PC-3 (cell line): Measurements from ENCODE around the gene CDH22. TPM values are rescaled to one million over a fixed set of nuclear protein-coding genes. Genes with fewer than 3 reads are reported as not detected.

Source experiments
- ATAC-seq: fragments of 200-7000 bp; cut with Tn5 transposase; 2 replicates; pipeline ENCODE4 v1.9.1; 2020; ENCODE audit warnings: mild to moderate bottlenecking, moderate library complexity
- BruUV-seq: library from RNA; stranded (reverse); fragments of 400-500 nt; replicated peaks from 2 replicates; lab custom pipeline; 2021; lab: Mats Ljungman, UMichigan
- CTCF ChIA-PET: fragments of 300-600 bp; sonication (Branson Sonifier 250); formaldehyde crosslinking; loops from one replicate; lab custom pipeline; 2022; ENCODE audit warnings: antibody characterized with exemption; lab: Charles Lee
- POLR2A ChIA-PET: fragments of 300-600 bp; sonication (Branson Sonifier 250); formaldehyde crosslinking; loops from one replicate; lab custom pipeline; 2022; ENCODE audit warnings: antibody characterized with exemption; ENCODE audit not compliant: unreplicated experiment; lab: Charles Lee
- DNase-seq: peaks from one replicate; pipeline ENCODE4 v3.0.0-alpha.2; 2015
- H2AFZ ChIP-seq: fragments of 300-600 bp; sonication (generic); 2 replicates; pipeline ENCODE4 v1.6.0; 2016; ENCODE audit warnings: antibody characterized with exemption, low read length
- H3F3A ChIP-seq: fragments of 300-600 bp; sonication (generic); one replicate; pipeline ENCODE4 v1.6.0; 2017; ENCODE audit warnings: antibody characterized with exemption, low read length, control low read depth, mild to moderate bottlenecking; ENCODE audit not compliant: unreplicated experiment
- H3K27ac ChIP-seq: fragments of 300-600 bp; sonication (generic); 2 replicates; pipeline ENCODE4 v1.5.1; 2016; ENCODE audit warnings: mild to moderate bottlenecking, low read length
- H3K27me3 ChIP-seq: fragments of 300-600 bp; sonication (generic); 2 replicates; pipeline ENCODE4 v1.6.1; 2016; ENCODE audit warnings: low read length, mixed read lengths
- H3K36me3 ChIP-seq: fragments of 300-600 bp; sonication (generic); 2 replicates; pipeline ENCODE4 v1.6.1; 2016; ENCODE audit warnings: low read depth, mixed run types, low read length, mixed read lengths
- H3K4me1 ChIP-seq: fragments of 300-600 bp; sonication (generic); 2 replicates; pipeline ENCODE4 v1.5.1; 2016; ENCODE audit warnings: low read length; ENCODE audit not compliant: insufficient read depth
- H3K4me2 ChIP-seq: fragments of 300-600 bp; sonication (generic); 2 replicates; pipeline ENCODE4 v1.6.0; 2016; ENCODE audit warnings: low read length
- H3K4me3 ChIP-seq: fragments of 300-600 bp; sonication (generic); 2 replicates; pipeline ENCODE4 v1.5.1; 2016; ENCODE audit warnings: mild to moderate bottlenecking, low read length, mixed read lengths
- H3K79me2 ChIP-seq: fragments of 300-600 bp; sonication (generic); 2 replicates; pipeline ENCODE4 v1.6.1; 2017; ENCODE audit warnings: low read length, mixed read lengths
- H3K9ac ChIP-seq: fragments of 300-600 bp; sonication (generic); 2 replicates; pipeline ENCODE4 v1.6.0; 2016; ENCODE audit warnings: mild to moderate bottlenecking, low read length
- H3K9me2 ChIP-seq: fragments of 300-600 bp; sonication (generic); replicated peaks from 2 replicates; pipeline ENCODE4 v1.6.1; 2016; ENCODE audit warnings: mixed run types, low read length, mixed read lengths
- H3K9me3 ChIP-seq: fragments of 300-600 bp; sonication (generic); 2 replicates; pipeline ENCODE4 v1.6.1; 2016; ENCODE audit warnings: low read length, mixed read lengths
- H4K20me1 ChIP-seq: fragments of 300-600 bp; sonication (generic); 2 replicates; pipeline ENCODE4 v1.6.1; 2016; ENCODE audit warnings: low read length, mixed read lengths
- EZH2 ChIP-seq: fragments of 300-600 bp; sonication (generic); IDR thresholded peaks from one replicate; pipeline ENCODE4 v1.6.1; 2017; ENCODE audit warnings: antibody characterized with exemption, mild to moderate bottlenecking, low read length; ENCODE audit not compliant: unreplicated experiment
- EZH2phosphoT487 ChIP-seq: fragments of 300-600 bp; sonication (generic); IDR thresholded peaks from 2 replicates; pipeline ENCODE4 v1.6.1; 2018; ENCODE audit warnings: mild to moderate bottlenecking, antibody characterized with exemption, low read length, borderline replicate concordance
- intact Hi-C: fragments of 100-400 bp; cut with micrococcal nuclease; formaldehyde crosslinking; loops from 2 replicates; pipeline ENCODE4 v1.9.0; 2023
- total RNA-seq: library from RNA; depleted of rRNA; stranded (reverse); fragments of >200 nt; gene quantifications from 2 replicates; pipeline ENCODE4 v1.2.3, GENCODE V29; 2014
- TF ChIP-seq, protein P1 (sequence below): fragments of 300-600 bp; sonication (generic); conservative IDR thresholded peaks from 2 replicates; pipeline ENCODE4 v1.5.1; 2017; ENCODE audit warnings: antibody characterized with exemption, low read depth, mild to moderate bottlenecking, low read length

The CDH22 gene
- total RNA-seq, 1 experiment from 2014 or later: not detected

DNA sequence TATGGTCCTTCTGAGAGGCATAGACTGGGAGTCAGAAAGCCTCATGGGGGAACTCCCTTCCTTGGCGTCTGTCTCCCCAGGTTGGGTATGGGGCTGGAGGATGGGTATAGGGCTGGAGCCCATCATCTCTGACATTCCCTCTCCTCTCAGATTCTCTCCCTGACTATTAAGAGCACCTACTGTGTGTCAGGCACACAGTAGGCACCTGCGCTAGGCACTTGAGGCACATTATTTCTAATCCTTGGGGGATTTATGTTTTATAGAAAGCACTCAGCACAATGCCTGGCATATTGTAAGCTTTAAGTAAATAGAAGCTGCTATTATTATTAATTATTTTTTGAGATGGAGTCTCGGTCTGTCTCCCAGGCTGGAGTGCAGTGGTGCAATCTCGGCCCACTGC lies 113.9 kb downstream of the CDH22 start:
- TF ChIP-seq EZH2phosphoT487 (no peak), EZH2 (no peak)
- TF ChIP-seq, protein P1, sequence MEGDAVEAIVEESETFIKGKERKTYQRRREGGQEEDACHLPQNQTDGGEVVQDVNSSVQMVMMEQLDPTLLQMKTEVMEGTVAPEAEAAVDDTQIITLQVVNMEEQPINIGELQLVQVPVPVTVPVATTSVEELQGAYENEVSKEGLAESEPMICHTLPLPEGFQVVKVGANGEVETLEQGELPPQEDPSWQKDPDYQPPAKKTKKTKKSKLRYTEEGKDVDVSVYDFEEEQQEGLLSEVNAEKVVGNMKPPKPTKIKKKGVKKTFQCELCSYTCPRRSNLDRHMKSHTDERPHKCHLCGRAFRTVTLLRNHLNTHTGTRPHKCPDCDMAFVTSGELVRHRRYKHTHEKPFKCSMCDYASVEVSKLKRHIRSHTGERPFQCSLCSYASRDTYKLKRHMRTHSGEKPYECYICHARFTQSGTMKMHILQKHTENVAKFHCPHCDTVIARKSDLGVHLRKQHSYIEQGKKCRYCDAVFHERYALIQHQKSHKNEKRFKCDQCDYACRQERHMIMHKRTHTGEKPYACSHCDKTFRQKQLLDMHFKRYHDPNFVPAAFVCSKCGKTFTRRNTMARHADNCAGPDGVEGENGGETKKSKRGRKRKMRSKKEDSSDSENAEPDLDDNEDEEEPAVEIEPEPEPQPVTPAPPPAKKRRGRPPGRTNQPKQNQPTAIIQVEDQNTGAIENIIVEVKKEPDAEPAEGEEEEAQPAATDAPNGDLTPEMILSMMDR: no peak
- H2AFZ ChIP-seq: no peak overlapping the region
- no peak overlapping the region for H3K9ac ChIP-seq
- DNase-seq (no peak), ATAC-seq (no peak)
- H3K9me3 ChIP-seq: no peaks in the 10 kb centered on the region
- intact Hi-C loops: no loop called here
- H3K36me3 ChIP-seq: no peaks in the 10 kb centered on the region
- no peaks in the 10 kb centered on the region for H3K79me2 ChIP-seq
- no TSS peak for BruUV-seq
- POLR2A ChIA-PET: no interaction called here
- peaks cover 17% of the 10 kb centered on the region; the same call in 1 of the 2 replicates for H3K27me3 ChIP-seq
- H3K4me1 ChIP-seq: no peaks in the 10 kb centered on the region
- H3K9me2 ChIP-seq: no peaks in the 10 kb centered on the region
- H3K27ac ChIP-seq: no peak overlapping the region
- H3K4me3 ChIP-seq: no peak overlapping the region
- no peaks in the 10 kb centered on the region for H3F3A ChIP-seq
- no peaks in the 10 kb centered on the region for H4K20me1 ChIP-seq
- CTCF ChIA-PET: no interaction called here
- no peak overlapping the region for H3K4me2 ChIP-seq

DNA sequence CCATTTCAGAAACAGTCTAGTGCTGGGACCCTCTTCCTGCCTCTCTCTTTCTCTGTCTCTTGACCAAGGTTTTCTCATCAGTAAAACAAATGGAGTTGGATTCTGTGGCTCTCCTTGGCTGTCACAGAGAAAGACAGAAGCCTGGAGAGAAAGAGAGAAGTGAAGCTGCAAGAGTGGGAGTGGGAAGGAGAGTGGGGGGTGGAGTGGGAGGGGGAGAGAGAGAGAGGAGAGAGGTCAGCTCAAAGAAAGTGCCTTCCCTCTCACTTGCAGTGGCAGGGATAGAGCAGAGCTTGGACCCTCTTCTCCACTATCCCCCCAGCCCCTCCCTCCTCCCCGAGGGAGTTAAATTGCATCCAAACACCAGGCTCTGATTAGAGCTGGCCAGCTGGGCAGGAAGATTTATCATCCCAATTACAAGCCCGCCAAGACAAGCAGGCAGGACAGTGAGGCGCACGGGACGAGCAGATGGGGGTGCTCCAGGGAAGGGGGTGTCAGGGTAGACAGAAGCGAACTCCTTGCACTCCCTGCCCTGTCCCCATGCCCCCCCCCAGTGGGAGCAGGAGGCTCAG lies 115.8 kb downstream of the CDH22 start:
- H4K20me1 ChIP-seq: no peaks in the 10 kb centered on the region
- DNase-seq (no peak), ATAC-seq (no peak)
- H2AFZ ChIP-seq: no peak overlapping the region
- H3K4me1 ChIP-seq: no peaks in the 10 kb centered on the region
- intact Hi-C loops: no loop called here
- H3K79me2 ChIP-seq: no peaks in the 10 kb centered on the region
- TF ChIP-seq EZH2phosphoT487 (no peak), EZH2 (no peak)
- TF ChIP-seq, protein P1: no peak
- H3K27me3 ChIP-seq: peaks cover 17% of the 10 kb centered on the region; the same call in 1 of the 2 replicates
- H3K4me2 ChIP-seq: no peak overlapping the region
- H3K36me3 ChIP-seq: no peaks in the 10 kb centered on the region
- H3K9me3 ChIP-seq: no peaks in the 10 kb centered on the region
- no peaks in the 10 kb centered on the region for H3K9me2 ChIP-seq
- CTCF ChIA-PET: no interaction called here
- POLR2A ChIA-PET: no interaction called here
- H3F3A ChIP-seq: no peaks in the 10 kb centered on the region
- no peak overlapping the region for H3K9ac ChIP-seq
- no TSS peak for BruUV-seq
- H3K27ac ChIP-seq: no peak overlapping the region
- no peak overlapping the region for H3K4me3 ChIP-seq

DNA sequence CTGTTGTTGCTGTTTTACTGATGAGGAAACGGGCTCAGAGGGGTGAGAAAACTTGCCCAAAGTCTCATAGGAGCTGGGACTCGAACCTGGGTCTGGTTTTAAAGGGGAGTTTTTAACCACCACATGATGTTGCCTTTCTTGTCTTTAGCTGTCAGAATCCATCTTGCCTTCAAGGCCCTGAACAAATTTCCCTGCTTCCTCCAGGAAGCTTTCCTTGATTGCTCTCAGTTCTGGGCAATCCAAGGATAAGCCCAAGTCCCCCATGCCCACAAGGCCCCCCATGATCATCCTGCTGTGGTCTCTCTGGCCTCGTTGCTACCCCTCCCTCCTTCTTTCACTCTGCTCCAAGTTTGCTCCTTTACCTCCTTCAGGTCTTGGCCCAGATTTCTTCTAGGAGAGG lies 116.7 kb downstream of the CDH22 start:
- intact Hi-C loops: no loop called here
- no peaks in the 10 kb centered on the region for H3K9me2 ChIP-seq
- POLR2A ChIA-PET: no interaction called here

More for the DNA sequence above, 116.7 kb downstream of the CDH22 start:
- Histone ChIP-seq H3K9ac (no peak overlapping the region), H4K20me1 (no peaks in the 10 kb centered on the region), H2AFZ (no peak overlapping the region), H3K79me2 (no peaks in the 10 kb centered on the region), H3K9me3 (no peaks in the 10 kb centered on the region), H3K27me3 (peaks cover 17% of the 10 kb centered on the region; the same call in 1 of the 2 replicates), H3K4me2 (no peak overlapping the region), H3K27ac (no peak overlapping the region), H3K4me3 (no peak overlapping the region), H3K4me1 (no peaks in the 10 kb centered on the region), H3F3A (no peaks in the 10 kb centered on the region), H3K36me3 (no peaks in the 10 kb centered on the region)
- TF ChIP-seq, protein P1: no peak
- TF ChIP-seq EZH2phosphoT487 (no peak), EZH2 (no peak)
- BruUV-seq: no TSS peak
- no peak for ATAC-seq
- CTCF ChIA-PET: no interaction called here
- DNase-seq: no peak
